ENCODE measurements around the gene TSPY8. TPM values are rescaled to one million over a fixed set of nuclear protein-coding genes. Genes with fewer than 3 reads are reported as not detected.
"Not testable (repeated sequence)": the region's sequence is repeated elsewhere in the genome, so short reads cannot be mapped to it uniquely, and the experiment has no call there.

Gene TSPY8
- not detected for polyA plus RNA-seq (2013, experiment 1 of 2; ENCODE audit: insufficient read length)
- polyA plus RNA-seq (2013, experiment 2 of 2; ENCODE audit: insufficient read length) = not detected

GRCh38 chrY:9357497-9357896, at the start of gene TSPY8:
TSS of gene TSPY8 (plus strand) at chrY:9357797. CDS start at chrY:9357843, 46 bp downstream.
- DNase-seq = not testable (repeated sequence)

DNA sequence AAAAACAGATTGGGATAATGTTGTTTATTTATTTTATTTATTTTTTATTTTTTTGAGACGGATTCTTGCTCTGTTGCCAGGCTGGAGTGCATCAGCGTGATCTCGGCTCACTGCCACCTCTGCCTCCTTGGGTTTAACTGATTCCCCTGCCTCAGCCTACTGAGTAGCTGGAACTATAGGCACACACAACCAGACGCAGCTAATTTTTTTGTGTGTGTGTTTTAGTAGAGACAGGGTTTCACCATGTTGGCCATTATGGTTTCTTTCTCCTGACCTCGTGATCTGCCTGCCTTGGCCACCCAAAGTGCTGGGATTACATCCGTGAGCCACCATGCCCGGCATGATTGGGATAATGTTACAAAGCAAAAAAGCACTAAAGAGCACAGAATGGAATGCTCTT, 36.6 kb upstream of the TSPY8 start:
- no peak for DNase-seq

DNA sequence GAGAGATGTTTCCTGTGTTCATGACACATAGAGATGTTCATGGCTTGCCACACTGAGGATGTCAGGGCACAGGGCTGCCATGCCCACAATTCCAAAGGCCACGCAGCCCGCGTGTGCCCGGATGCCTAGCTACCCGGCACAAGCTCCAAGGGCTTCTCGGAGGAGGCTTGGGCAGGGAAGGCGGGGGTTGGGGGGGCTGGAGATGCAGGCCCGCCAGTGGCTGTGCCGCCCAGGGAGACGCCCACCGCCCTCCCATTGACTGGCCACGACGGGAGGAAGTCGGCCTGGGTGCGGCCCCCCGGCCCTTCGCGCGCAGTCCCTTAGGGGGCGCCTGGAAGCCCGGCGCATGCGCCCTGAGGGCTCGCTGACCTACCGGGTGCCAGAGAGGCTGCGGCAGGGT, 20.4 kb upstream of the TSPY8 start, which contains the start of gene TSPY4:
TSPY4 (plus strand) TSS at position 301 of the 400 bp plus-strand sequence; CDS start at position 347, 46 bp downstream.
- DNase-seq = not testable (repeated sequence)

DNA sequence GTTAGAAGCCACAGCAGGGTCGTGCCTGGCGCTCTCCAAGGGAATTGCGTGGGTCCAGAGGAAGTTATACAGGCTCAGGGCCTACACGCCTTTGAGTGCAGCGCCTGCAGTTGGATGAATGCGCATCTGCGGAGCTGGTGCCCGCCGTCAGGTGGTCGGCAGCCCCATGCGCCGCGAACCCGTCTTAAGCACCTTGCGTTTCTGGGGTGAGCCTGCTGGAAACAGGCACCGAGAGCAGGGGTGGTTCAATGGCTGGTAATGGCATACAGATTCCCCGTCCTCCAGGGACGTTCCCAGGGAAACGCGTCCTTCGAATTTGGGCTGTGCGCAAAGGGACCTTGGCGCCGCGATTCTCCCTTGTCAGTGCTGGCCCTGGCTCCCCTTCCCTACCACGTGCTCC, 38.9 kb downstream of the TSPY8 start:
- not testable (repeated sequence) for DNase-seq

DNA sequence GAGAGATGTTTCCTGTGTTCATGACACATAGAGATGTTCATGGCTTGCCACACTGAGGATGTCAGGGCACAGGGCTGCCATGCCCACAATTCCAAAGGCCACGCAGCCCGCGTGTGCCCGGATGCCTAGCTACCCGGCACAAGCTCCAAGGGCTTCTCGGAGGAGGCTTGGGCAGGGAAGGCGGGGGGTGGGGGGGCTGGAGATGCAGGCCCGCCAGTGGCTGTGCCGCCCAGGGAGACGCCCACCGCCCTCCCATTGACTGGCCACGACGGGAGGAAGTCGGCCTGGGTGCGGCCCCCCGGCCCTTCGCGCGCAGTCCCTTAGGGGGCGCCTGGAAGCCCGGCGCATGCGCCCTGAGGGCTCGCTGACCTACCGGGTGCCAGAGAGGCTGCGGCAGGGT, 40.5 kb downstream of the TSPY8 start, which contains the start of gene TSPY3:
TSPY3 (plus strand) TSS at position 301 of the 400 bp plus-strand sequence; CDS start at position 347, 46 bp downstream.
- DNase-seq = not testable (repeated sequence)

All from fibroblast of skin of abdomen (primary cell).